Activated T-cell treated with anti-CD3 and anti-CD28 coated beads for 24 hours (primary cell): Measurements from ENCODE around the gene MYEOV.

Experiments
- DNase-seq: peaks from one replicate; pipeline ENCODE4 v3.0.0-alpha.2; 2020; ENCODE audit warnings: low read depth

MYEOV gene

GRCh38 chr11:69265911-69266510, 27.9 kb upstream of the MYEOV start:
- DNase-seq = no peak

DNA sequence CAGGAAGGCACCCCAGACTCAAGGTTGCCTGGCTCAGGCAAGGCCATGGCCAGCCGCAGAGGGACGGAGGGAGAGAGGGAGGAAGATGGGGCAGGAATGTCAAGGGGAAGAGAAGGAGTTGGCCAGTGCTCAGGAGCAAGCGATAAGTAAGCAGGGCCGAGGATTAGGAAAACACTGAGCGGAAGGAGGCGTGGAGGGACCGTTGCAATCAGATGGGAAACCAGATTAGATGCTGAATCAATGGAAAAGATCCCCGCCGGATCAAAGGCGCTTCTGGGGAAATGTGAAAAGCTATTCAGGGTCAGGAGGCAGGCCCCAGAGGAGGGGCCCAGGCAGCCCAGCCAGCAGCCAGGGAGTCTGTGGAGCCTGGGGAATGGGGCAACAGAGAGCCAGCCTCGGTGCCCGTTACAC, 26.6 kb upstream of the MYEOV start:
- DNase-seq = no peak

- no peak for DNase-seq
These were observed 25.0 kb upstream of the MYEOV start for GRCh38 chr11:69268911-69269310.

DNA sequence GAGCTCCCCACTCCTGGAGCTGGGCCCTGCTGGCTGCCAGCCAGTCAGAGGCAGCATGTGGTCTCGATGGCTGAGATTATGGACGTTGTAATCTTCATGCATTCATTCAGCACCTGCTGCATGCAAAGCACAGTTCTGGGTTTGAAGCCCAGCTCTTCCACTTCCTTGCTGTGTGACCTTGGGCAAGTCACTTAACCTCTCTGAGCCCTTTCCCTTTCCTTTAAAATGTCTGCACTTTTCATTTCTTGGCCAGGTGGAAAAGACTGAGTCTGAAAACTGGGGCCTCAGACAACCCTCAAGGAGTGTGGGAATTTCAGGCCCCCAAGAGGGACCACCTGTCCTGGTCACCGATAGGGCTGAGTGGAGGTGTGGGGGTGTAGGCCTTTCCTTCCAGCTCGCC, 24.6 kb upstream of the MYEOV start:
- DNase-seq = no peak

GRCh38 chr11:69269926-69270697, 23.8 kb upstream of the MYEOV start:
- DNase-seq = no peak

DNA sequence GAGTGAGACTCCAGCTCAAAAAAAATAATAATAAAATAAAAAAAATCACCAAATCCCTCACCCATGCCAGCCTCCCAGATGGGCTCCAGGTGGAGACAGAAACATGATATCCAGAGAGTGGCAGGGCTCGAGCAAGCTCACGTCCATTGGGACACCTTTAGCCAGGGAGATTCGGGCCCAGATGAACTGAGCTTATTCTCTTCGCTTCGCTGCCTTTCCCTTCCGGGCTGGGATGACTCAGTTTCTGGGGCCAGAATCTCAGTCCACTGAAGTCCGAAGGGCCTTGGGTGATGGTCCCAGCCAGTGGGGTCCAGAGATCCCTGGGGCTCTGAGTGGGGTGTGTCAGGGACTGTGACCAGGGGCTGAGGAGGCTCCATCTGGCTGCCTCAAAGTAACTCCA, 23.0 kb upstream of the MYEOV start:
- no peak for DNase-seq

DNA sequence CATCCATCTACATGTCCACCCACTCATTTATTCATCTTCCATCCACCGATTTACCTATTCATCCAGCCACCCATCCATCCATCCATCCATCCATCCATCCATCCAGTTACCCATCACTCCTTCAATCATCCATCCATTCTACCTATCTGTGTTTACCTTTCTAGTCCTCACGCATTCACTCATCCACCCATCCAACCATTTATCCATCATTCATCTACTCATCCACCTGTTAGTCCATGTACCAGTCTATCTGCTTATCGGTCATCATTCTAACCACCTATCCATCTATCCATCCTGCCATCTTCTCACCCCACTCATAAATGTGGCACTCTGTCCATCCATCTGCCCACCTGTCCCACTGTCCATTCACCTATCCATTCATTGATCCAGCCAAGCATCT, 21.9 kb upstream of the MYEOV start:
- DNase-seq = no peak

DNA sequence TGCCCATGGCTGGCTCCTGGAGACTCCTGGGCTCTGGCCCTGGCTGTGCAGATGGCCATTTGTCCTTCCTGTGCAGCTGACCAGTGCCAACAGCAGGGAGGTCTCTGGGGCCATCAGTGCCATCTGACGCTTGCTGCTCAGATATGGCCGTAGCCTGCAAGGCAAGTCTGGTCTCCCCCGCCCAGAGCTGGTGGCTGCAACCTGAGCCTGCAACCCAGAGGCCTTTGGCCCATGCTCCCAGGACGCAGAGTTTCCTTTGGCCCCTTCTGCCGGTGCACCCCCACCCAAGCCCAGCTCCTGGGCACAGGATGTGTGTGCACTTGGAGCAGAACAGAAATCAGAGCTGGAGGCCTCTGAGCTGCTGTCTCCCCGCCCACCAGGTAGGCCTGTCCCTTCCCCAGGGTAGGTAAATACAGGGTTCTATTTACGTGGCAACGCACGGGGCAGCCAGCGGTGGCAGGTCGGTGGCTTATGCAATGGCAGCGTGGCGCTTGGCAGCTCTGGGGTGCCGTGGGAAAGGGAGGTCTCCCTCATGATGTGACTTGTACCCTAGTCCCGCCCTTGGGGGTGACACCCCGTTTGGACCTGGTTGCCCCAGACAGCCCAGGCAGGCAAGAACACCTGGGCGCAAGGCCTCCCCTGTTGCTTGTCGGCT, 21.0 kb upstream of the MYEOV start:
- no peak for DNase-seq

DNA sequence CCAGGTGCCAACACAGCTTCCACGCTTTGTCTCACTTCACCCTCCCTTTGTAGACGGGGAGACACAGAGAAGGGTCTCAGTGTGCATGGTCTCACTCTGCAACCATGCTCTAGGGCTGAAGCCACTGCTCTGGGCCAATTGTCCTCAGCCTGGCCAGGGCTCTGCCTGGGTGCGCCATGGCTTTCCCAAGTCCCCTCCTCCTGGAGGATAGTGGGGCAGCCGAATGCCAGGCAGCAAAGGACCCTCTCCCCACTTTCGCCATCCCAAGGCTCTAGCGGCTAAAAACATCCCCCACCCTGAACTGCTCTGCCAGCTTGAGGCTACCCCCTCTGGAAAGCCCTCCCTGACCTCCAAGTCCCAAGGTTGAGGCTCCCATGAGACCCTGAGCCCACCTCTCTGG, 20.4 kb upstream of the MYEOV start:
- no peak for DNase-seq

DNA sequence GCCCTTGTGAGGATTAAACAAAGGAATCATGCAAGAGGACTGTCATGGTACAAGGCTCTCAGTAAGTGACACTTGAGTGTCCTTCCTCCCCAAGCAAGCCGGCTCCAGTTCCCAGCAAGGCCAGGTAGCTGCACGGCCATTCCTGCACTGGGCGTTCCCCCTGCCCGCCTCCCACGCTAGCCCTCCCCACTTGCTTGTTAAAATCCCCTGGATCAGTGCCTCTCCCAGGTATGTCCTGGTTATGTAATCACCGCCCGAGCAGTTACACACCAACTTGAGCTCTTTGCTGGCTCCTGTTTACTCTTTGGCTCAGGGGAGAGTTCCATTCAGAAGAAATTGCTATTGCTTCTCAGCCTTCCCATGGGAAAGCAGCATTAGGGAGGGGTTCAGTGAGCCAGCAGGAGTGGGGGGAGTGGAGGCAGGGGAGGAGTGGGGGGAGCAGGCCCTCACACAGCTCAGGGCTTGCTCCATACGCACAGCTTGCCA, 19.4 kb upstream of the MYEOV start:
- DNase-seq = no peak

DNA sequence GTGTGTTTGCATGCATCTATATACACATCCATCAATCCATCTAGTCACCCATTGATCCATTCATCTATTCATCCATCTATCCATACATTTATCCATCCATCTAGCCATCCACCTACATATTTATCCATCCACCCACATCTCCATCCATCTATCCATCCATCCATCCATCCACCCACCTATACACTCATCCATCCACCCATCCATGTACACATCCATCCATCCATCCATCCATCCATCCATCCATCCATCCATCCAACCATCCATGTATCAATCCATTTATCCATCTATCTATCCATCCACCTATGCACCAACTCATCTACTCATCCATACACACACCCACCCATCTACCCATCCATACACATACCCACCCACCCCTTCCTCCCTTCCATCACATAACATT, 18.8 kb upstream of the MYEOV start:
- no peak for DNase-seq

GRCh38 chr11:69276165-69276564, 17.8 kb upstream of the MYEOV start:
- no peak for DNase-seq

- no peak for DNase-seq
These were observed 16.7 kb upstream of the MYEOV start for GRCh38 chr11:69277074-69277809.

DNA sequence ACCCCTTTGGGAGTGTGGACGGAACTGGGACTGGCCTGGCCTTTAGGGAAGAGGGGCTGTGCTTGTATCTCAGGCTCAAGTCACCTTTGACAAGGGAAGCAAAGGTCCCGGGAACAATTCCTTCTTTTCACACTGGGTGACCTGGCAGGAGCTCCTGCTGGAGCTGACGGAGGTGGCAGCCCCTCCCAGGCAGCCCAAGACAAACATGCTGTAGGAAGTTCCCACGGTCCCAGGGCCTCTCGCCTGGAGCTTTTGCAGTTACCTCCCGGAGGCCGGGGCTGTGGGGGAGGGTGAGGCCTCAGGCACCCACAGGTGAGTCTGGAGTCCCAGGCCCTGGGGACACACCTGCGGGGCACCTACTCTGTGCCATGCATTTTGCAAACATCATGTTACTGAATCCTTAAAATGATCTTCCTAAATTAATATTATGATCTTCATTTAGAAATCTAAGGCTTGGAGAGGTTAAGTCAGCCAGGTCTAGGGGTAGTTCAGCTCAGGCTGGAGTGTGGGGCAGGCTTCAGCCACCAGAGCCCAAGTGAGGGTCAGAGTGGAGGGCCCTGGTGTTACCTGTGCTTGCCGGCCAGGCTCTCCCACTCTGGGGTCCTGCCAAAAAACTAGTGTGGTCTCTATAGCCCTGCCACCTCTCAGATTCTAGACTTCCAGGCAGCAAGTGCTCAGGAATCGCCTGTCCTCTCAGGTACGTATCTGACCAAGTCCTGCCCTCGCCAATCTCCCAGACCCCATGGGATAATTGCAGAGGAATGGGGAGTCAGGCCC, 15.7 kb upstream of the MYEOV start:
- DNase-seq = no peak

DNA sequence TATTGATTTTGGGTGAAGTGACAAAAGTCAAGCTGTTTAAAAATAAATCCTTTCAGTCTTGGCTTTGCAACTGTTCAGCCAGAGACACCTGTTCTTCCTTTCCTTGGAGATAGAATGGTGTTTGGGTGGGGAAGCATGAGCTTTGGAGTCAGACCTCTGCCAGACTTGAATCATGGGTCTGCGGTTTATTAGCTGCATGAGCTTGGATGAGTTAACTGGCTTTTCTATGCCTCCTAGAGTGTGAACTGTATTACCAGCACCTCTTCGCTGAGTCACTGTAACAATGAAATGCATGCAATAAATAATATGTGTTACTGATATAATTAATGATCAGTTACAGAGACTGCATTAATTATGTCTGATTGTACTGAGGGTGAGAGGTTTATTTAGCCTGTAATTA, 13.5 kb upstream of the MYEOV start:
- no peak for DNase-seq

- no peak for DNase-seq
These were observed 13.0 kb upstream of the MYEOV start for GRCh38 chr11:69280994-69281393.

DNA sequence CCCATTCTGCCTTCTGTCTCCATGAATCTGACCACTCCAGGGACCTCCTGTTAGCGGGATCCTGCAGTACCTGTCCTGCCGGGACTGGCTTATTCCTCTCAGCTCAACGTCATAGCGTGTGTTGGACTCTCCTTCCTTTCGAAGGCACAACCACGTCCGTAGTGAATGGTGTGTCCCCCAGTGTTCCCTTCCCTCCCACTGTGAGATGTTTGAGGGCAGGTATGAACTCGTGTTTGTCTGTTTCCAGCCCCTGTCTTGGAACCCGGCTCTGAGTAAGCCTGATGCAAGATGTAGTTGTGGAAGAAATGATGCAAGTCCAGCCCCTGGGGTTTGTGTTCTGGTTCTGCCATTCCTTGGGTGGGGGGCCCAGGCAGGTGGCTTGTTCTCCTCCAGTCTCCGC, 10.5 kb upstream of the MYEOV start:
- no peak for DNase-seq

DNA sequence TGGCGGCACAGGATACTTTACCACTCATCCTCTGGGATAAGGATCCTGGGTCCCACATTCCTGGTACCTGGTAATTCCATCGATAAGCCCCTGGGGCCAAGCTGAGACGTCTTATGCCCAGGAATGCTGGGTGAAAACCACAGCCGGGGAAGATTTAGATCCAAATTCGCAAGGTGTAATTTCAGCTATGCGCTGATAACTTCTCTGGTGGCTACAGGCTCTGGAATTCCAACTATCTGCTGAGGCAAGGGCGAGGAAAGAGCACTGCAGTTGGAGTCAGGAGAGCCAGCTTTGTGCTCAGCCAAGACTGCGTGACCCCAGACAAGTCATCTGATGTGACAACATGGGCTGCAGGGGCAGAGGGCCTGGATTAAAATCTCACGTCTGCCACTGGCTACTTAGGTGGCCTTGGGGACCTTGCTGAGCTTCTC, 9.9 kb upstream of the MYEOV start:
- no peak for DNase-seq

- DNase-seq = no peak
These were observed 8.9 kb upstream of the MYEOV start for GRCh38 chr11:69285091-69285490.

DNA sequence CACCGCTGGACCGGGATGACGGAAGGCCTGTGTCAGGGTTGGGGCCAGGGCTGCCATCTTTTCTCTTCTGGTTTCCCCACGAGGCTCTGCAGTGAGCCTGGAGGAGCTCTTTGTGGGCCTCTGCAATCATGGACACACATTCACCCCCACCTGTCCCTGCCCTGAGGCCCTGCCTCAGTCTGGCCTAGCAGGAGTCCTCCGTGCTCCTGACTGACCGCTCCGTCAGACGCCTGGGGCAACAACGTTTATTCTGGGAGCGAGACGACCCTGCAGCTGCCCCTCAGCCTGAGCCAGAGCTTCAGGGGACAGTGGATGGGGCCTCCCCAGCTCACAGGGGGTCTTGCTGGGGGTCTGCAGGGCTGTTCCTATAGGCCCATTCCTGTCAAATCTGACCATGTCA, 8.2 kb upstream of the MYEOV start:
- no peak for DNase-seq
